Measurements from ENCODE around the gene TSACC.

GRCh38 chr1:156394835-156395461 lies 56.6 kb downstream of the TSACC start:
- no peak for TF ChIP-seq CTCF (IDR thresholded peaks at IDR 0.05; ENCODE audit: low read length)
- no peak for TF ChIP-seq EZH2phosphoT487 (IDR thresholded peaks at IDR 0.05; ENCODE audit: low read length)
